Muscle of leg (tissue), 11 donors: ENCODE results near the gene PRDM16. TPM values are rescaled to one million over a fixed set of nuclear protein-coding genes. Genes with fewer than 3 reads are reported as not detected.

ENCODE experiments used
- DNase-seq: peaks from one replicate; pipeline ENCODE4 v3.0.0; 2013
- H3K27ac ChIP-seq: one replicate; pipeline ENCODE4 v1.5.1; 2013; ENCODE audit warnings: mild to moderate bottlenecking, low read length, control low read depth
- H3K27me3 ChIP-seq: one replicate; pipeline ENCODE4 v1.6.1; 2013; ENCODE audit warnings: low read length; ENCODE audit not compliant: control insufficient read depth, insufficient read depth
- H3K36me3 ChIP-seq: one replicate; pipeline ENCODE4 v1.6.1; 2013; ENCODE audit warnings: low read length; ENCODE audit not compliant: control insufficient read depth, insufficient read depth
- H3K4me1 ChIP-seq: one replicate; pipeline ENCODE4 v1.6.1; 2013; ENCODE audit warnings: low read length; ENCODE audit not compliant: control insufficient read depth, insufficient read depth
- H3K4me3 ChIP-seq: one replicate; pipeline ENCODE4 v1.5.1; 2013; ENCODE audit warnings: low read length, control low read depth
- H3K9me3 ChIP-seq: replicated peaks from 2 replicates; pipeline ENCODE4 v1.6.1; 2013; ENCODE audit warnings: low read depth, low read length; ENCODE audit not compliant: control insufficient read depth
- WGBS: methylation state at CpG from one replicate; pipeline ENCODE4 v1.1.5; 2013; ENCODE audit warnings: missing lambda C conversion rate; ENCODE audit not compliant: insufficient coverage; 5-methylcytosine and 5-hydroxymethylcytosine counted together
- polyA plus RNA-seq, 8 donors: library from polyadenylated mRNA; unstranded; fragments of 120-200 nt; gene quantifications; one replicate each; pipeline versions ENCODE4 v1.2.1 to v1.2.3, GENCODE V29; 2013; ENCODE audit warnings: inconsistent platforms in 1 of 8, low replicate concordance in 1 of 8; ENCODE audit not compliant: insufficient read length in 8 of 8, insufficient read depth in 1 of 8
- total RNA-seq: library from RNA; stranded (reverse); fragments of 120-200 nt; gene quantifications from one replicate; pipeline ENCODE4 v1.2.4, GENCODE V29; 2013

The PRDM16 gene
- total and polyA plus RNA-seq, 9 donors = 0.43 to 1.9 (median 0.95) TPM

- H3K27me3 ChIP-seq = no peaks in the 10 kb centered on the region
- WGBS = 73% methylated on average over 6 of the region's 16 CpGs
- no peak for DNase-seq
- no peaks in the 10 kb centered on the region for H3K36me3 ChIP-seq
- H3K4me3 ChIP-seq = no peak overlapping the region
- no peaks in the 10 kb centered on the region for H3K9me3 ChIP-seq
- H3K27ac ChIP-seq = no peak overlapping the region
- H3K4me1 ChIP-seq = peaks cover 72% of the 10 kb centered on the region
Observed at GRCh38 chr1:3462356-3463012, 393.5 kb downstream of the PRDM16 start.

- 84% methylated on average over 22 of the region's 22 CpGs for WGBS
- H3K4me3 ChIP-seq = no peak overlapping the region
- no peaks in the 10 kb centered on the region for H3K9me3 ChIP-seq
- no peak overlapping the region for H3K27ac ChIP-seq
- no peaks in the 10 kb centered on the region for H3K36me3 ChIP-seq
- peaks cover 72% of the 10 kb centered on the region for H3K4me1 ChIP-seq
- DNase-seq = no peak
- no peaks in the 10 kb centered on the region for H3K27me3 ChIP-seq
Observed at GRCh38 chr1:3463013-3463385, 394.0 kb downstream of the PRDM16 start.

GRCh38 chr1:3463408-3463863, 394.4 kb downstream of the PRDM16 start:
- H3K4me1 ChIP-seq = peaks cover 69% of the 10 kb centered on the region
- 81% methylated on average over 20 of the region's 20 CpGs for WGBS
- H3K9me3 ChIP-seq = no peaks in the 10 kb centered on the region
- DNase-seq = no peak
- H3K4me3 ChIP-seq = no peak overlapping the region
- H3K36me3 ChIP-seq = no peaks in the 10 kb centered on the region
- no peaks in the 10 kb centered on the region for H3K27me3 ChIP-seq
- no peak overlapping the region for H3K27ac ChIP-seq

- Histone ChIP-seq H3K27ac (no peak overlapping the region), H3K36me3 (no peaks in the 10 kb centered on the region), H3K27me3 (no peaks in the 10 kb centered on the region), H3K4me3 (no peak overlapping the region), H3K4me1 (peaks cover 64% of the 10 kb centered on the region), H3K9me3 (no peaks in the 10 kb centered on the region)
- no peak for DNase-seq
- 80% methylated on average over 21 of the region's 21 CpGs for WGBS
Observed at GRCh38 chr1:3463891-3464648, 395.1 kb downstream of the PRDM16 start.

- Histone ChIP-seq H3K27me3 (no peaks in the 10 kb centered on the region), H3K36me3 (no peaks in the 10 kb centered on the region), H3K4me3 (no peak overlapping the region), H3K9me3 (no peaks in the 10 kb centered on the region), H3K27ac (no peak overlapping the region), H3K4me1 (peaks cover 58% of the 10 kb centered on the region)
- DNase-seq = no peak
- 79% methylated on average over 11 of the region's 11 CpGs for WGBS
Observed at GRCh38 chr1:3464649-3465025, 395.6 kb downstream of the PRDM16 start.

GRCh38 chr1:3465091-3465934, 396.3 kb downstream of the PRDM16 start:
- DNase-seq = no peak
- Histone ChIP-seq H3K36me3 (no peaks in the 10 kb centered on the region), H3K27ac (no peak overlapping the region), H3K4me3 (no peak overlapping the region), H3K27me3 (no peaks in the 10 kb centered on the region), H3K4me1 (peaks cover 51% of the 10 kb centered on the region), H3K9me3 (no peaks in the 10 kb centered on the region)
- WGBS = 80% methylated on average over 16 of the region's 28 CpGs

GRCh38 chr1:3465935-3466321, 396.9 kb downstream of the PRDM16 start:
- H3K27me3 ChIP-seq = no peaks in the 10 kb centered on the region
- H3K9me3 ChIP-seq = no peaks in the 10 kb centered on the region
- H3K4me3 ChIP-seq = no peak overlapping the region
- 70% methylated on average over 15 of the region's 17 CpGs for WGBS
- H3K27ac ChIP-seq = no peak overlapping the region
- DNase-seq = no peak
- peaks cover 46% of the 10 kb centered on the region for H3K4me1 ChIP-seq
- H3K36me3 ChIP-seq = no peaks in the 10 kb centered on the region

GRCh38 chr1:3466366-3467075, 397.5 kb downstream of the PRDM16 start:
- Histone ChIP-seq H3K9me3 (no peaks in the 10 kb centered on the region), H3K27ac (no peak overlapping the region), H3K27me3 (no peaks in the 10 kb centered on the region), H3K4me3 (no peak overlapping the region), H3K36me3 (no peaks in the 10 kb centered on the region), H3K4me1 (peaks cover 47% of the 10 kb centered on the region)
- WGBS = 88% methylated on average over 13 of the region's 16 CpGs
- no peak for DNase-seq

GRCh38 chr1:3467096-3468036, 398.4 kb downstream of the PRDM16 start:
- H3K4me1 ChIP-seq = peaks cover 51% of the 10 kb centered on the region
- WGBS = 87% methylated on average over 19 of the region's 35 CpGs
- no peaks in the 10 kb centered on the region for H3K9me3 ChIP-seq
- H3K36me3 ChIP-seq = no peaks in the 10 kb centered on the region
- H3K27me3 ChIP-seq = no peaks in the 10 kb centered on the region
- no peak for DNase-seq
- H3K4me3 ChIP-seq = no peak overlapping the region
- H3K27ac ChIP-seq = no peak overlapping the region
